Cardiac muscle cell (in vitro differentiated cells and primary cell): ENCODE measurements around the gene TMEM114. TPM values are rescaled to one million over a fixed set of nuclear protein-coding genes. Genes with fewer than 3 reads are reported as not detected.

Source experiments
- DNase-seq, 2 donors: peaks; one replicate each; pipeline versions ENCODE4 v3.0.0 to v3.0.0-alpha.2; 2010 to 2017; ENCODE audit warnings: low read depth in 1 of 2, low spot score in 1 of 2
- H3K27ac ChIP-seq: fragments of 200-600 bp; sonication (generic); 2 replicates; pipeline ENCODE4 v1.5.1; 2016
- H3K27me3 ChIP-seq: fragments of 200-600 bp; sonication (generic); 2 replicates; pipeline ENCODE4 v1.6.0; 2016; ENCODE audit warnings: control low read depth
- H3K36me3 ChIP-seq: fragments of 200-600 bp; sonication (generic); 2 replicates; pipeline ENCODE4 v1.5.1; 2016; ENCODE audit warnings: control low read depth
- H3K4me1 ChIP-seq: fragments of 200-600 bp; sonication (generic); 2 replicates; pipeline ENCODE4 v1.8.1; 2017; ENCODE audit warnings: low read depth, mild to moderate bottlenecking, mixed run types
- H3K4me3 ChIP-seq: fragments of 200-600 bp; sonication (generic); 2 replicates; pipeline ENCODE4 v1.5.1; 2016; ENCODE audit warnings: mild to moderate bottlenecking
- H3K9me3 ChIP-seq: fragments of 200-600 bp; sonication (generic); 2 replicates; pipeline ENCODE4 v1.5.1; 2017; ENCODE audit warnings: low read depth, mild to moderate bottlenecking, control low read depth
- polyA plus RNA-seq: library from polyadenylated mRNA; unstranded; fragments of >200 nt; fragmentation: Nextera tagmentation; extraction: Ambion mirVana; gene quantifications from 2 replicates; pipeline ENCODE4 v1.2.1, GENCODE V29; 2016
- total RNA-seq: library from RNA; depleted of rRNA; stranded (reverse); fragments of >200 nt; gene quantifications from 2 replicates; pipeline ENCODE4 v1.2.3, GENCODE V29; 2016
- TF ChIP-seq, protein P1 (sequence below): IDR thresholded peaks from 2 replicates; pipeline ENCODE4 v1.5.1; 2012; ENCODE audit warnings: low read depth, mild to moderate bottlenecking, low read length

The TMEM114 gene
- total and polyA plus RNA-seq, 2 experiments from 2014 or later, result not detected

DNA sequence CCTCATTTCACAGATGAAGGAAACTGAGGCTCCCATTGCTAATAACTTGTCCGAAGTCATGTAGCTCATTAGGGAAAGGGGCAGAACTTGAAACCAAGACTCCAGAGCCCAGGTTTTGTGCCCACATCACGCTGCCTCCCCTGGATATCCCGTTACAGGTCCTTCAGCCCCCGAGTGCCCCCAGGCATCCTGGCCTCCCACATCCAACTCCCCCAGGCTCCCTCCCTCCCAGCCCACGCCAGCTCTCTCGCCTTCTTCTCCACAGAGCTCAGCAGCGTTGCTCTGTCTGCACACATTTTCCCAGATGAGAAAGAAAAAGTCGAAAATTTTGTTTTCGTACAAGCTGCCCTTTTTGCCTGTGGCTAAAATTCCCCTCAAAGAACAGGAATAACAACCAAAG is 16.9 kb upstream of the TMEM114 start:
- no peaks in the 10 kb centered on the region for H3K9me3 ChIP-seq
- TF ChIP-seq, protein P1, sequence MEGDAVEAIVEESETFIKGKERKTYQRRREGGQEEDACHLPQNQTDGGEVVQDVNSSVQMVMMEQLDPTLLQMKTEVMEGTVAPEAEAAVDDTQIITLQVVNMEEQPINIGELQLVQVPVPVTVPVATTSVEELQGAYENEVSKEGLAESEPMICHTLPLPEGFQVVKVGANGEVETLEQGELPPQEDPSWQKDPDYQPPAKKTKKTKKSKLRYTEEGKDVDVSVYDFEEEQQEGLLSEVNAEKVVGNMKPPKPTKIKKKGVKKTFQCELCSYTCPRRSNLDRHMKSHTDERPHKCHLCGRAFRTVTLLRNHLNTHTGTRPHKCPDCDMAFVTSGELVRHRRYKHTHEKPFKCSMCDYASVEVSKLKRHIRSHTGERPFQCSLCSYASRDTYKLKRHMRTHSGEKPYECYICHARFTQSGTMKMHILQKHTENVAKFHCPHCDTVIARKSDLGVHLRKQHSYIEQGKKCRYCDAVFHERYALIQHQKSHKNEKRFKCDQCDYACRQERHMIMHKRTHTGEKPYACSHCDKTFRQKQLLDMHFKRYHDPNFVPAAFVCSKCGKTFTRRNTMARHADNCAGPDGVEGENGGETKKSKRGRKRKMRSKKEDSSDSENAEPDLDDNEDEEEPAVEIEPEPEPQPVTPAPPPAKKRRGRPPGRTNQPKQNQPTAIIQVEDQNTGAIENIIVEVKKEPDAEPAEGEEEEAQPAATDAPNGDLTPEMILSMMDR, result no peak
- no peaks in the 10 kb centered on the region for H3K4me1 ChIP-seq
- H3K36me3 ChIP-seq, result no peaks in the 10 kb centered on the region
- H3K27me3 ChIP-seq, result peaks cover 11% of the 10 kb centered on the region
- H3K4me3 ChIP-seq, result no peak overlapping the region
- no peak for DNase-seq
- H3K27ac ChIP-seq, result no peak overlapping the region

DNA sequence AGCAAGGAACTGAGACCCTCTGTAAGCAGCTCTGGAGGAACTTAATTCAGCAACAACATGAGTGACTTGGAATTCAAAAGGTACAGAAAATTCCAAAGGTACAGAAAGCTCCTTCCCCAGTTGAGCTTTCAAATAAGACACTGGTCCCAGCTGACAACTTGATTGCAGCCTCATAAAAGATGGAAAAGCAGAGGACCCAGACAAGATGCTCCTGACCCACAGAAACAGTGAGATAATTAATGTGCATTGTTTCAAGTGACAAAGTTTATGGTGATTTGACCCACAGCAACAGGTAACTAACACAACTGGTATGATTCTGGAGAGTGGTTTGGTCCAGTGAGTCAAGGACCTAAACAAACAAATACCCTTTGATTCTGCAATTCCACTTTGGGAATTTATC is 15.2 kb upstream of the TMEM114 start:
- no peaks in the 10 kb centered on the region for H3K36me3 ChIP-seq
- H3K27me3 ChIP-seq, result peaks cover 11% of the 10 kb centered on the region
- no peak overlapping the region for H3K4me3 ChIP-seq
- no peaks in the 10 kb centered on the region for H3K9me3 ChIP-seq
- TF ChIP-seq, protein P1, result no peak
- DNase-seq, result no peak
- H3K4me1 ChIP-seq, result no peaks in the 10 kb centered on the region
- no peak overlapping the region for H3K27ac ChIP-seq

- no peak for DNase-seq
- Histone ChIP-seq H3K4me1 (no peaks in the 10 kb centered on the region), H3K27ac (no peak overlapping the region), H3K9me3 (no peaks in the 10 kb centered on the region), H3K36me3 (no peaks in the 10 kb centered on the region), H3K27me3 (peaks cover 1% of the 10 kb centered on the region), H3K4me3 (no peak overlapping the region)
- TF ChIP-seq, protein P1, result no peak
Observed at GRCh38 chr16:8600144-8600775, 9.9 kb upstream of the TMEM114 start.

DNA sequence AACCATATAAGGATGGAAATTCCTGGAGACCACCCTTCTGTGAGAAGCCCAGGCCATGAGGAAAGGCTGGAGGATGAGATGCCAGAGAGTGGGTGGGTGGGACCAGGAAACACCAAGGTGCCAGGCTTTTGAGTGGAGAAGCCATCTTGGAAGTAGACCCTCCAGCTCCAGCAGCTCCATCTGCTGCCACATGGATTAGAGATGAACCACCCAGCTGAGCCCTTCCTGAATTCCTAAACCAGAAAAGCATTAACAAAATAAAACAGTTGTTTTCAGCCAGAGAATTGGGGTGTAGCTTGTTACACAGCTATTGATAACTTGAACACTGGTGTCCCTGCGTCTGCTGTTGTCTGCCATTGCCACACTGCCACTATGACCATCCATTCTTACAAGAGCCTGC is 6.3 kb upstream of the TMEM114 start:
- Histone ChIP-seq H3K9me3 (no peaks in the 10 kb centered on the region), H3K27me3 (peaks cover 15% of the 10 kb centered on the region), H3K4me1 (no peaks in the 10 kb centered on the region), H3K4me3 (no peak overlapping the region), H3K27ac (no peak overlapping the region), H3K36me3 (no peaks in the 10 kb centered on the region)
- no peak for DNase-seq
- TF ChIP-seq, protein P1, result no peak

GRCh38 chr16:8595783-8596182 is 5.5 kb upstream of the TMEM114 start:
- TF ChIP-seq, protein P1, result no peak

More at GRCh38 chr16:8595783-8596182, 5.5 kb upstream of the TMEM114 start:
- Histone ChIP-seq H3K4me3 (no peak overlapping the region), H3K9me3 (no peaks in the 10 kb centered on the region), H3K36me3 (no peaks in the 10 kb centered on the region), H3K4me1 (no peaks in the 10 kb centered on the region), H3K27ac (no peak overlapping the region), H3K27me3 (peaks cover 22% of the 10 kb centered on the region)
- no peak for DNase-seq
